ENCODE results near the gene CCDC88C. TPM values are rescaled to one million over a fixed set of nuclear protein-coding genes. Genes with fewer than 3 reads are reported as not detected.

CCDC88C gene
- polyA plus RNA-seq, 1 donor (not counting 4 experiments of a cell fraction or from before 2014, with no cell fraction given) = 2.4 TPM

- DNase-seq (ENCODE audit: low read depth, low spot score) (no peak), FAIRE-seq (no peak)
- H3K9ac ChIP-seq (ENCODE audit: control insufficient read depth, extremely low read depth, insufficient read depth, low read length) = no peak overlapping the region
- TF ChIP-seq CTCF (optimal IDR thresholded peaks at IDR 0.05 in 1 of 3, IDR thresholded peaks at IDR 0.05 in 1 of 3, conservative IDR thresholded peaks at IDR 0.05 in 1 of 3; ENCODE audit: extremely low read depth in 1 of 3, insufficient read depth in 2 of 3, low read length in 3 of 3) (no peak), EZH2 (IDR thresholded peaks at IDR 0.05; ENCODE audit: low read length) (no peak)
- no peaks in the 10 kb centered on the region for H3K79me2 ChIP-seq (ENCODE audit: control insufficient read depth, insufficient read depth, low read length)
- H3K4me3 ChIP-seq (ENCODE audit: control insufficient read depth in 2 of 3, extremely low read depth in 1 of 3, insufficient read depth in 2 of 3, low read depth in 1 of 3, low read length in 3 of 3) = no peak overlapping the region
- H3K9me3 ChIP-seq (ENCODE audit: control insufficient read depth, low read depth, low read length) = no peaks in the 10 kb centered on the region
- no peaks in the 10 kb centered on the region for H3K9me1 ChIP-seq (ENCODE audit: control insufficient read depth, extremely low read depth, insufficient read depth, low read length)
- H2AFZ ChIP-seq (ENCODE audit: control insufficient read depth, low read length) = no peak overlapping the region
- dilution Hi-C loops (cut with MboI; ENCODE audit: extremely low pct_ligation_motif_present, low sequenced_read_pairs) = no loop called here
- H4K20me1 ChIP-seq (ENCODE audit: control insufficient read depth, extremely low read depth, insufficient read depth, low read length) = no peaks in the 10 kb centered on the region
- no peaks in the 10 kb centered on the region for H3K36me3 ChIP-seq (ENCODE audit: control insufficient read depth in 2 of 2, extremely low read depth in 1 of 2, insufficient read depth in 2 of 2, low read length in 2 of 2)
- no peak overlapping the region for H3K27ac ChIP-seq (ENCODE audit: control insufficient read depth, insufficient read depth, low read length)
- no peaks in the 10 kb centered on the region for H3K27me3 ChIP-seq (ENCODE audit: control insufficient read depth, extremely low read depth, insufficient read depth, low read length)
- H3K4me1 ChIP-seq (ENCODE audit: control insufficient read depth, extremely low read depth, insufficient read depth, low read length) = no peaks in the 10 kb centered on the region
- H3K4me2 ChIP-seq (ENCODE audit: control insufficient read depth, extremely low read depth, insufficient read depth, low read depth, low read length) = no peak overlapping the region
Observed at GRCh38 chr14:91385224-91385623, 32.4 kb downstream of the CCDC88C start.

- dilution Hi-C loops (cut with MboI; ENCODE audit: extremely low pct_ligation_motif_present, low sequenced_read_pairs) = no loop called here
- H2AFZ ChIP-seq (ENCODE audit: control insufficient read depth, low read length) = no peak overlapping the region
- DNase-seq (ENCODE audit: low read depth, low spot score) (no peak), FAIRE-seq (no peak)
- H3K9me1 ChIP-seq (ENCODE audit: control insufficient read depth, extremely low read depth, insufficient read depth, low read length) = no peaks in the 10 kb centered on the region
- no peaks in the 10 kb centered on the region for H3K9me3 ChIP-seq (ENCODE audit: control insufficient read depth, low read depth, low read length)
- H3K27me3 ChIP-seq (ENCODE audit: control insufficient read depth, extremely low read depth, insufficient read depth, low read length) = no peaks in the 10 kb centered on the region
- no peaks in the 10 kb centered on the region for H3K79me2 ChIP-seq (ENCODE audit: control insufficient read depth, insufficient read depth, low read length)
- H3K9ac ChIP-seq (ENCODE audit: control insufficient read depth, extremely low read depth, insufficient read depth, low read length) = no peak overlapping the region
- no peaks in the 10 kb centered on the region for H3K4me1 ChIP-seq (ENCODE audit: control insufficient read depth, extremely low read depth, insufficient read depth, low read length)
- H3K36me3 ChIP-seq (ENCODE audit: control insufficient read depth in 2 of 2, extremely low read depth in 1 of 2, insufficient read depth in 2 of 2, low read length in 2 of 2) = no peaks in the 10 kb centered on the region
- H3K27ac ChIP-seq (ENCODE audit: control insufficient read depth, insufficient read depth, low read length) = no peak overlapping the region
- no peak overlapping the region for H3K4me3 ChIP-seq (ENCODE audit: control insufficient read depth in 2 of 3, extremely low read depth in 1 of 3, insufficient read depth in 2 of 3, low read depth in 1 of 3, low read length in 3 of 3)
- TF ChIP-seq EZH2 (IDR thresholded peaks at IDR 0.05; ENCODE audit: low read length) (no peak), CTCF (optimal IDR thresholded peaks at IDR 0.05 in 1 of 3, IDR thresholded peaks at IDR 0.05 in 1 of 3, conservative IDR thresholded peaks at IDR 0.05 in 1 of 3; ENCODE audit: extremely low read depth in 1 of 3, insufficient read depth in 2 of 3, low read length in 3 of 3) (no peak)
- H3K4me2 ChIP-seq (ENCODE audit: control insufficient read depth, extremely low read depth, insufficient read depth, low read depth, low read length) = no peak overlapping the region
- H4K20me1 ChIP-seq (ENCODE audit: control insufficient read depth, extremely low read depth, insufficient read depth, low read length) = no peaks in the 10 kb centered on the region
Observed at GRCh38 chr14:91383439-91383838, 34.2 kb downstream of the CCDC88C start.

All from keratinocyte (primary cell).